ENCODE results near the gene FASTK.

Gene FASTK

GRCh38 chr7:151059367-151060112, 21.1 kb downstream of the FASTK start, which contains the start of gene SLC4A2:
TSS of gene SLC4A2 (plus strand) at chr7:151059589. CDS start at chr7:151061988, 2,399 bp downstream.
- Mint-ChIP-seq H3K4me3 (peak within 1 kb of the TSS; percentile 94 to 95 (median 94)), H3K27me3 (ENCODE audit: low read depth) (peaks cover 14% of the 10 kb centered on the region), H3K36me3 (ENCODE audit: low read depth) (peaks cover 6% of the 10 kb centered on the region), H3K27ac (peak within 1 kb of the TSS; percentile 97 to 99 (median 99)), H3K9me3 (no peaks in the 10 kb centered on the region), H3K4me1 (peaks cover 45% of the 10 kb centered on the region)
- peak; percentile 48 to 63 (median 54) for TF ChIP-seq CTCF (IDR thresholded peaks at IDR 0.05; ENCODE audit: unreplicated experiment in 3 of 3)

DNA sequence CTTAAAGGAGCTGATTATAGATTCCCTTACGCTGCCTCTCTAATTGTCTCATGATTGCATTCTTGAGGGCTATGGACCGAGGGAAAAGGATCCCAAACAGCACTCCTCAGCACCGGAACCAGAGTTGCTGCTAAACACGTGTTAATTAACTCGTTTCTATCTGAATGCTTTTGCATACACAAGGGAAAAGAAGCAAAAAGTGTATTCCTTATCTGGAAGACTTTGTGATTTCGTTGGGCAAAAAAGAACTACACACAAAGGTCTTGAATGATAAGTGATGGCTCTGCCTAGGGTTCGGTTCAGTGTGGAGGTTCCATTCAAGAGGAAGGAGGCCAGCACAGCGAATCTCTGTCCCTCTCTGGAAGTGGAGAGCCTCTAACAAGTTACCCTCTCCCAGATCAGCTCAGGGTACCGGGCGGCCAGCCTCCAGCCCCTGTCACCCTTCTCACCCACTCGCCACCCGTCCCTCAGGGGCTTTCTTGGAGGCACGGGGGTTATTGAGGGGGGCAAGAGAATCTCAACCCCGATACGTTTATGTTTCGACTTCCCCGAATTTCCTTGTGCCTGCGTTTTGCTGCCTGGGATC, 21.7 kb downstream of the FASTK start:
- H3K27me3 Mint-ChIP-seq (ENCODE audit: low read depth): peaks cover 15% of the 10 kb centered on the region
- H3K9me3 Mint-ChIP-seq: no peaks in the 10 kb centered on the region
- H3K27ac Mint-ChIP-seq: peak overlapping the region; percentile 97 to 99 (median 99)
- TF ChIP-seq CTCF (IDR thresholded peaks at IDR 0.05; ENCODE audit: unreplicated experiment in 3 of 3): no peak
- peaks cover 7% of the 10 kb centered on the region for H3K36me3 Mint-ChIP-seq (ENCODE audit: low read depth)
- peak overlapping the region; percentile 94 to 95 (median 94) for H3K4me3 Mint-ChIP-seq
- peaks cover 45% of the 10 kb centered on the region for H3K4me1 Mint-ChIP-seq

DNA sequence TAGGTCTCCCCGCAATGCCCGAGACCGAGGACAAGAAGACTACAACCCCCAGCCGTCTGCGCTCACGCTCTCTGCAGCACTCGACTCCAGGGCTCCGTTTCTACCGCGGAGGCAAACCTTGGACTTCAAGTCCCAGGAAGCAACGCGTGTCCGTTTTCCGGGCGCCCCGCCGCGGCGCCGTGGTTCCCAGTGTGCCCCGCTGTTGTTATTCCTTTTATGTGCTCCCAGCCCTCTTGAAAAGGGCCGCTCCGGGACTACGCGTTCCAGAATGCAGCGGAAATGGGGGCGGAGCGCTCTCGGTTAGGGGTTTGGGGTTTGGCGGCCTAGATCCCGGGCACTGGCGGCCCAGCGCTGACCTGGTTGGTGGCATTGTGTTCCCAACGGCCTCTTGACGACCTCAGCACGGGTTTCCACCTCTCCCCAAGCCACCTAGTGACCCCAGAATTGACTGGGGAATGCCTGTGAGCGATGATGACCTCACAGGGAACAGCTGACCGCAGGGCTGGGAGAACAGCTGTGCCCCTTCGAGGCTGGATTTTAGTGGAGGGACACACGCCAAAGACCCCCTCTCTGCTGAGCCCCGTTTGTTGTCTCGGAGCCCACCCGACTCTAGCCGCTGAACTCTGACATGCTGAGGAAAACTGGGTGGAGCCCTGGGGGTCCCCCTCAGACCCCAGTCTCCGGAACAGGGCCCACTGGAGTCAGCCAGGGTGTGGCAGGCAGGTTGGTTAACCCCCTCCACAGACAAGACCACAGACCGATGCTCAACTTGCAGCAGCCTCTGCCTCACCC, 22.4 kb downstream of the FASTK start:
- H3K36me3 Mint-ChIP-seq (ENCODE audit: low read depth): peaks cover 5% of the 10 kb centered on the region
- H3K9me3 Mint-ChIP-seq: no peaks in the 10 kb centered on the region
- no peak for TF ChIP-seq CTCF (IDR thresholded peaks at IDR 0.05; ENCODE audit: unreplicated experiment in 3 of 3)
- peaks cover 40% of the 10 kb centered on the region for H3K4me1 Mint-ChIP-seq
- H3K27me3 Mint-ChIP-seq (ENCODE audit: low read depth): peaks cover 15% of the 10 kb centered on the region
- H3K27ac Mint-ChIP-seq: peak overlapping the region; percentile 97 to 99 (median 99)
- H3K4me3 Mint-ChIP-seq: peak overlapping the region; percentile 94 to 95 (median 94)

- H3K9me3 Mint-ChIP-seq: no peaks in the 10 kb centered on the region
- peaks cover 15% of the 10 kb centered on the region for H3K27me3 Mint-ChIP-seq (ENCODE audit: low read depth)
- H3K27ac Mint-ChIP-seq: peak within 1 kb of the TSS; percentile 97 to 99 (median 99)
- TF ChIP-seq CTCF (IDR thresholded peaks at IDR 0.05; ENCODE audit: unreplicated experiment in 3 of 3): no peak
- peak within 1 kb of the TSS; percentile 94 to 95 (median 94) for H3K4me3 Mint-ChIP-seq
- H3K36me3 Mint-ChIP-seq (ENCODE audit: low read depth): peaks cover 5% of the 10 kb centered on the region
- peaks cover 39% of the 10 kb centered on the region for H3K4me1 Mint-ChIP-seq
Observed at GRCh38 chr7:151057506-151057988, 23.1 kb downstream of the FASTK start, which contains the start of gene CDK5. TSS of gene CDK5 (minus strand) at chr7:151057897. CDS start at chr7:151057848, 49 bp downstream.

GRCh38 chr7:151056666-151057505, 23.7 kb downstream of the FASTK start:
- peaks cover 5% of the 10 kb centered on the region for H3K36me3 Mint-ChIP-seq (ENCODE audit: low read depth)
- no peak for TF ChIP-seq CTCF (IDR thresholded peaks at IDR 0.05; ENCODE audit: unreplicated experiment in 3 of 3)
- peak overlapping the region; percentile 27 to 99 (median 97) for H3K27ac Mint-ChIP-seq
- peaks cover 15% of the 10 kb centered on the region for H3K27me3 Mint-ChIP-seq (ENCODE audit: low read depth)
- H3K4me3 Mint-ChIP-seq: peak overlapping the region; percentile 94 to 95 (median 94)
- peaks cover 36% of the 10 kb centered on the region for H3K4me1 Mint-ChIP-seq
- no peaks in the 10 kb centered on the region for H3K9me3 Mint-ChIP-seq

All from nephron (organoid).